Measurements from ENCODE around the gene ITIH3. TPM values are rescaled to one million over a fixed set of nuclear protein-coding genes. Genes with fewer than 3 reads are reported as not detected.

Gene ITIH3
- total and polyA plus RNA-seq, 2 of the 4 experiments (the other 2 are of a cell fraction): 0.72 to 0.94 TPM

DNA sequence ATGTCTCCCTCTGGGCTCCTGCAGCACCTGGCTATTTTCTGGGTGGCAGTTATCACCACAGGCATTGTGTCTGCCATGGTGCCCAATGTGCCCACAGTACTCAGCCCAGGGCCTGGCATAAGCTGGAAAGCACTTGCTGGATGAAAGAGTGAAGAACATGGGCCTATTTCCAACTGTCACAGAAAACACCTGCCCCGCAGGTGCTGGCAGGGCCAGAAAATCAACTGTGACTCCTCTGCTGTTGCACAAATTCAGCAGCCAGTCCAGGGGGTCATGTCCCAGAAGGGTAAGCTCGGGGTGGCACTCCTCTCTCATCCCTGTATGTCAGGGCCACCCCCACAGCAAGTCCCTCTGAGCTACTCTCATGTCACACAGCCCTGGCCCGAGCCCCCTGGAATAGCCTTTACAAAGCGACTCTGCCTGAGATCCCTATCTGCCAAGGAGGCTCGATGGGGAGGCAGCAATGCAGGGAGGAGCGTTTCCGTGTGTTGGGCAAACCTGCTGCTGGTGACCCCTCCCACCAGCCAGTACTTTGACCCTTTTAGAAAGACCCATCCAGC, 16.9 kb downstream of the ITIH3 start:
- H4K91ac ChIP-seq (ENCODE audit: insufficient read depth, low read depth, low read length): no peak overlapping the region
- in situ Hi-C loops (cut with MboI; ENCODE audit: low sequenced_read_pairs): no loop called here
- peaks cover 24% of the 10 kb centered on the region for H3K27me3 ChIP-seq (ENCODE audit: control insufficient read depth, insufficient read depth, low read length)
- ChIA-PET POLR2A (ENCODE audit: unreplicated experiment) (no interaction called here), CTCF (interaction anchor here (1.0 kb wide), 1 partner anchor 10 kb away, joined by 3 read pairs; no protein-coding TSS in a partner anchor)
- H3K4me1 ChIP-seq (ENCODE audit: control insufficient read depth, insufficient read depth, low read length): no peaks in the 10 kb centered on the region
- H3K27ac ChIP-seq (ENCODE audit: insufficient read depth, low read length): no peak overlapping the region
- no peak for DNase-seq
- H3K4me3 ChIP-seq (ENCODE audit: insufficient read depth, low read depth, low read length): no peak overlapping the region
- no peak overlapping the region for H3K56ac ChIP-seq (ENCODE audit: extremely low read depth, insufficient read depth, low read length)
- H2AK9ac ChIP-seq (replicated peaks; ENCODE audit: low read depth, low read length, poor library complexity): no peak overlapping the region
- no peak overlapping the region for H3K4me2 ChIP-seq (ENCODE audit: low read depth, low read length)
- no peak overlapping the region for H2BK5ac ChIP-seq (ENCODE audit: low read depth, low read length, poor library complexity, severe bottlenecking)
- dilution Hi-C loops (cut with HindIII; ENCODE audit: low sequenced_read_pairs, unreplicated experiment): no loop called here
- intact Hi-C loops (cut with micrococcal nuclease): no loop called here
- H3K79me1 ChIP-seq (ENCODE audit: low read depth in 1 of 2, low read length in 2 of 2): no peaks in the 10 kb centered on the region
- no peak overlapping the region for H3K9ac ChIP-seq (ENCODE audit: low read depth, low read length)
- H4K8ac ChIP-seq (ENCODE audit: low read depth in 2 of 2, low read length in 2 of 2): no peak overlapping the region
- H3K36me3 ChIP-seq (ENCODE audit: control insufficient read depth, insufficient read depth, low read length): no peaks in the 10 kb centered on the region
- TF ChIP-seq, protein P1, sequence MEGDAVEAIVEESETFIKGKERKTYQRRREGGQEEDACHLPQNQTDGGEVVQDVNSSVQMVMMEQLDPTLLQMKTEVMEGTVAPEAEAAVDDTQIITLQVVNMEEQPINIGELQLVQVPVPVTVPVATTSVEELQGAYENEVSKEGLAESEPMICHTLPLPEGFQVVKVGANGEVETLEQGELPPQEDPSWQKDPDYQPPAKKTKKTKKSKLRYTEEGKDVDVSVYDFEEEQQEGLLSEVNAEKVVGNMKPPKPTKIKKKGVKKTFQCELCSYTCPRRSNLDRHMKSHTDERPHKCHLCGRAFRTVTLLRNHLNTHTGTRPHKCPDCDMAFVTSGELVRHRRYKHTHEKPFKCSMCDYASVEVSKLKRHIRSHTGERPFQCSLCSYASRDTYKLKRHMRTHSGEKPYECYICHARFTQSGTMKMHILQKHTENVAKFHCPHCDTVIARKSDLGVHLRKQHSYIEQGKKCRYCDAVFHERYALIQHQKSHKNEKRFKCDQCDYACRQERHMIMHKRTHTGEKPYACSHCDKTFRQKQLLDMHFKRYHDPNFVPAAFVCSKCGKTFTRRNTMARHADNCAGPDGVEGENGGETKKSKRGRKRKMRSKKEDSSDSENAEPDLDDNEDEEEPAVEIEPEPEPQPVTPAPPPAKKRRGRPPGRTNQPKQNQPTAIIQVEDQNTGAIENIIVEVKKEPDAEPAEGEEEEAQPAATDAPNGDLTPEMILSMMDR (conservative IDR thresholded peaks at IDR 0.05; ENCODE audit: low read depth, low read length): no peak
- TF ChIP-seq FOS (IDR thresholded peaks at IDR 0.05; ENCODE audit: low read depth, low read length): no peak
- no peak for TF ChIP-seq RCOR1 (IDR thresholded peaks at IDR 0.05; ENCODE audit: insufficient replicate concordance, low read length)
- TF ChIP-seq NFE2L2 (IDR thresholded peaks at IDR 0.05; ENCODE audit: low read depth, low read length): no peak
- TF ChIP-seq RFX5 (IDR thresholded peaks at IDR 0.05; ENCODE audit: low read depth, low read length): no peak
- no peak for TF ChIP-seq SMC3 (IDR thresholded peaks at IDR 0.05; ENCODE audit: low read depth, low read length)
- TF ChIP-seq RAD21 (IDR thresholded peaks at IDR 0.05; ENCODE audit: low read length): no peak
- no peak for TF ChIP-seq CEBPB (IDR thresholded peaks at IDR 0.05; ENCODE audit: low read depth, low read length)
- TF ChIP-seq ELK1 (IDR thresholded peaks at IDR 0.05; ENCODE audit: borderline replicate concordance, low read depth, low read length): no peak
- TF ChIP-seq BHLHE40 (IDR thresholded peaks at IDR 0.05; ENCODE audit: low read depth, low read length): no peak
- no peak for TF ChIP-seq POLR2A (IDR thresholded peaks at IDR 0.05; ENCODE audit: low read depth, low read length)
- H3K9me3 ChIP-seq (ENCODE audit: control insufficient read depth, insufficient read depth, low read length): no peaks in the 10 kb centered on the region
- no peaks in the 10 kb centered on the region for H3K9me1 ChIP-seq (ENCODE audit: insufficient read depth, low read length)
- no peak for ATAC-seq (ENCODE audit: low read depth)
- no peak overlapping the region for H2BK20ac ChIP-seq (ENCODE audit: low read depth, low read length)
- 0% methylated on average over 1 of the region's 7 CpGs; no CpG with 5 or more reads in 1 of the 2 experiments for WGBS, 2 experiments (ENCODE audit: extremely low coverage in 2 of 2, insufficient read length in 1 of 2)
- H2AK5ac ChIP-seq (ENCODE audit: low read depth, low read length): no peak overlapping the region
- H3K23ac ChIP-seq (ENCODE audit: low read depth, low read length): no peak overlapping the region
- no peak overlapping the region for H3K4ac ChIP-seq (ENCODE audit: low read depth, low read length)
- H3K14ac ChIP-seq (replicated peaks; ENCODE audit: low read depth, low read length): no peak overlapping the region
- H4K5ac ChIP-seq (ENCODE audit: low read depth, low read length): no peak overlapping the region
- no TSS peak for BruUV-seq (replicated peaks)
- no peak overlapping the region for H2BK120ac ChIP-seq (ENCODE audit: low read depth, low read length)
- H4K20me1 ChIP-seq (ENCODE audit: insufficient read depth, low read length): no peaks in the 10 kb centered on the region
- no peak overlapping the region for H2AFZ ChIP-seq (replicated peaks; ENCODE audit: low read length, poor library complexity)
- no peak overlapping the region for H2BK15ac ChIP-seq (ENCODE audit: low read depth, low read length)
- H3K18ac ChIP-seq (ENCODE audit: low read depth, low read length): no peak overlapping the region

All from IMR-90 (cell line).